Endothelial cell of umbilical vein (primary cell): ENCODE results near the gene COQ4. TPM values are rescaled to one million over a fixed set of nuclear protein-coding genes. Genes with fewer than 3 reads are reported as not detected.

Experiments
- BruUV-seq: library from RNA; stranded (reverse); fragments of 400-500 nt; replicated peaks from 2 replicates; lab custom pipeline; 2021; lab: Mats Ljungman, UMichigan
- CTCF ChIA-PET: fragments of 300-600, 350-600 bp; sonication (Branson Sonifier 250); formaldehyde crosslinking; loops from one replicate; lab custom pipeline; 2021; ENCODE audit warnings: antibody characterized with exemption, inconsistent platforms; lab: Charles Lee
- POLR2A ChIA-PET: fragments of 300-600, 350-600 bp; sonication (Branson Sonifier 250); formaldehyde crosslinking; loops from one replicate; lab custom pipeline; 2021; ENCODE audit warnings: antibody characterized with exemption, inconsistent platforms; lab: Charles Lee
- DNase-seq: peaks from one replicate; pipeline ENCODE4 v3.0.0-alpha.2; 2011; ENCODE audit warnings: low read depth, low spot score
- FAIRE-seq: peaks from 2 replicates; lab custom pipeline; 2011; peaks lifted over from hg19 to GRCh38; lab: Jason Lieb, UNC
- H2AFZ ChIP-seq: 2 replicates; pipeline ENCODE4 v1.6.0; 2012; ENCODE audit warnings: low read depth, low read length, control low read depth, inconsistent platforms
- H3K27ac ChIP-seq: 2 replicates; pipeline ENCODE4 v1.5.1; 2011; ENCODE audit warnings: low read depth, mild to moderate bottlenecking, control low read depth, low read length, moderate library complexity; ENCODE audit not compliant: insufficient read depth
- H3K27me3 ChIP-seq, 2 experiments: 2 replicates each; pipeline versions ENCODE4 v1.6.0 to v1.6.1; 2011; ENCODE audit warnings: low read length in 2 of 2, mixed read lengths in 1 of 2; ENCODE audit not compliant: control insufficient read depth in 2 of 2, insufficient read depth in 2 of 2
- H3K36me3 ChIP-seq, 2 experiments: 2 replicates in 1 of 2; 3 replicates in 1 of 2; pipeline ENCODE4 v1.5.1; 2011; ENCODE audit warnings: low read length in 2 of 2, mild to moderate bottlenecking in 1 of 2, moderate library complexity in 1 of 2; ENCODE audit not compliant: control insufficient read depth in 2 of 2, insufficient read depth in 2 of 2; ENCODE audit errors: extremely low read depth in 1 of 2
- H3K4me1 ChIP-seq: 3 replicates; pipeline ENCODE4 v1.5.1; 2011; ENCODE audit warnings: mild to moderate bottlenecking, low read length; ENCODE audit not compliant: control insufficient read depth, insufficient read depth; ENCODE audit errors: extremely low read depth
- H3K4me2 ChIP-seq: 2 replicates; pipeline ENCODE4 v1.6.1; 2011; ENCODE audit warnings: low read length, control low read depth, mixed read lengths; ENCODE audit not compliant: insufficient read depth
- H3K4me3 ChIP-seq, 3 experiments: fragments of 200-600 bp in 1 of 3; sonication (generic), shearing (Covaris generic) in 1 of 3; replicated peaks in 1 of 3; 2 replicates each; pipeline ENCODE4 v1.5.1; 2011 to 2016; ENCODE audit warnings: control low read depth in 3 of 3, low read length in 3 of 3, mild to moderate bottlenecking in 2 of 3, inconsistent platforms in 1 of 3, low read depth in 1 of 3, moderate library complexity in 1 of 3; ENCODE audit not compliant: insufficient read depth in 1 of 3
- H3K79me2 ChIP-seq: 2 replicates; pipeline ENCODE4 v1.6.0; 2012; ENCODE audit warnings: low read length, inconsistent platforms; ENCODE audit not compliant: control insufficient read depth, insufficient read depth
- H3K9ac ChIP-seq: replicated peaks from 2 replicates; pipeline ENCODE3; 2011; ENCODE audit warnings: low read length, control low read depth; ENCODE audit not compliant: insufficient read depth; ENCODE audit errors: extremely low read depth
- H3K9me1 ChIP-seq: replicated peaks from 3 replicates; pipeline ENCODE4 v1.6.0; 2011; ENCODE audit warnings: mild to moderate bottlenecking, low read length; ENCODE audit not compliant: control insufficient read depth, insufficient read depth; ENCODE audit errors: extremely low read depth
- H3K9me3 ChIP-seq: replicated peaks from 2 replicates; pipeline ENCODE4 v1.5.1; 2012; ENCODE audit warnings: low read length, inconsistent platforms; ENCODE audit not compliant: control insufficient read depth, insufficient read depth
- H4K20me1 ChIP-seq: replicated peaks from 2 replicates; pipeline ENCODE3; 2011; ENCODE audit warnings: mild to moderate bottlenecking, low read length; ENCODE audit not compliant: control insufficient read depth, insufficient read depth; ENCODE audit errors: extremely low read depth
- EZH2 ChIP-seq: IDR thresholded peaks from 2 replicates; pipeline ENCODE4 v1.6.1; 2012; ENCODE audit warnings: borderline replicate concordance, low read depth, mild to moderate bottlenecking, moderate library complexity, low read length, inconsistent platforms; ENCODE audit not compliant: severe bottlenecking
- FOS ChIP-seq: IDR thresholded peaks from 2 replicates; pipeline ENCODE4 v1.6.1; 2011; ENCODE audit warnings: mild to moderate bottlenecking, low read length, moderate library complexity, borderline replicate concordance; ENCODE audit not compliant: insufficient read depth
- GATA2 ChIP-seq: IDR thresholded peaks from 2 replicates; pipeline ENCODE4 v1.7.0; 2011; ENCODE audit warnings: low read depth, mild to moderate bottlenecking, moderate library complexity, mixed read lengths, low read length; ENCODE audit not compliant: insufficient read length, insufficient read depth
- JUN ChIP-seq: IDR thresholded peaks from 2 replicates; pipeline ENCODE4 v1.6.1; 2011; ENCODE audit warnings: borderline replicate concordance, low read depth; ENCODE audit not compliant: insufficient read length, insufficient read depth
- MAX ChIP-seq: IDR thresholded peaks from 2 replicates; pipeline ENCODE4 v1.6.1; 2011; ENCODE audit not compliant: insufficient read depth, insufficient read length
- MYC ChIP-seq: IDR thresholded peaks from one replicate; pipeline ENCODE4 v1.6.1; 2011; ENCODE audit warnings: mild to moderate bottlenecking, low read depth, low read length
- POLR2A ChIP-seq: IDR thresholded peaks from 2 replicates; pipeline ENCODE4 v1.6.1; 2012; ENCODE audit warnings: low read depth, mild to moderate bottlenecking, control low read depth, low read length
- POLR2AphosphoS5 ChIP-seq: IDR thresholded peaks from 2 replicates; pipeline ENCODE4 v1.6.1; 2012; ENCODE audit warnings: low read depth, mild to moderate bottlenecking, control low read depth, low read length, moderate library complexity; ENCODE audit not compliant: insufficient read depth
- dilution Hi-C: fragments of 300-500 bp; cut with MboI; formaldehyde crosslinking; loops from one replicate; pipeline ENCODE4 v1.15.0; 2019; ENCODE audit warnings: low sequenced_read_pairs; ENCODE audit not compliant: extremely low pct_ligation_motif_present
- intact Hi-C: fragments of 100-400 bp; cut with micrococcal nuclease; formaldehyde crosslinking; loops from one replicate; pipeline ENCODE4 v1.10.0; 2022
- polyA plus RNA-seq, 4 experiments: library from polyadenylated mRNA; depleted of rRNA in 3 of 4; stranded (reverse) in 3 of 4; unstranded in 1 of 4; fragments of >200 nt; gene quantifications; 2 replicates each; pipeline versions ENCODE4 v1.2.1 to v1.2.3, GENCODE V29; 2011 to 2012; ENCODE audit warnings: missing spikeins in 1 of 4
- total RNA-seq: library from RNA; stranded (reverse); gene quantifications from 2 replicates; pipeline ENCODE4 v1.2.3, GENCODE V29; 2021
- TF ChIP-seq, protein P1 (sequence below), 2 donors: IDR thresholded peaks; 1 replicate in 1 of 2; 2 replicates in 1 of 2; pipeline ENCODE4 v1.5.1; 2011; ENCODE audit warnings: low read length in 2 of 2, mild to moderate bottlenecking in 2 of 2, moderate library complexity in 2 of 2, control low read depth in 1 of 2, inconsistent platforms in 1 of 2, low read depth in 1 of 2; ENCODE audit not compliant: insufficient read depth in 1 of 2; ENCODE audit errors: extremely low read depth in 1 of 2

Gene COQ4
- total and polyA plus RNA-seq, 2 donors (not counting 3 experiments of a cell fraction or from before 2014, with no cell fraction given): 44.4 to 78.1 TPM

DNA sequence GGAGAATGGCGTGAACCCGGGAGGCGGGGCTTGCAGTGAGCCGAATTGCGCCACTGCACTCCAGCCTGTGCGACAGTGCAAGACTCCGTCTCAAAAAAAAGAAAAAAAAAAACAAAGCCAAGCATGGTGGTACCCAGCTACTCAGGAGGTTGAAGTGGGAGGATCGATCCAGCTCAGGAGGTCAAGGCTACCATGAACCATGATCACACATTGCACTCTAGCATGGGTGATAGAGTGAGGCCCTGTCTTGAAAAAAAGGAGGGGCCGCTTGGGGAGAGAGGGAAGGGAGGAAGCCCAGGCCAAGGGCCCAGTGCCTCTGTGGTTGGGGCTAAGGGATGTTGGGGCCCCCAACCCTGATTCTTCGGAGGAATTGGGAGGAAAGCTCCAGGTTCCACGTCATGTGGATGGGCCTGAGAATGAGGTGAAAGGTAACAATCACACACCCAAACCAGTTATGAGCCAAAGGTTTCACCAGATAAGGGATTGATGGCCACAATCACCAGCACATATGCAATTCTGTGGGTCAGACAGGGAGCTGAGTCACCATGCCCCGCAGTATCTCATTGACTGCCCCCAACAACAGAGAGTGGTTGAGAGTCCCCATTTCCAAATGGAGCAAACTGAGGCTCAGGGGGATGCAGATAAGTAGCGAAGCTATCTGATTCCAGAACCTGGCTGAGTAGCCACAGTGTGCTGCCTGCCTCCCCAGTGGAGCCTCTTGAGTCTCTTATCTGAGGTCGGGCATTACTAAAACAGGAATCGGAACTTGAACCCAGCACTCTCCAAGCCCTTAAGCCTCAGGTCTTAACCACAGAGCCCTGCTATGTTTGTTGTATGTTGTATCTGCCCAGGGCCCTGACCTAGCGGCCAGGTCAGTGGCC lies 26.1 kb upstream of the COQ4 start:
- no peak overlapping the region for H3K9ac ChIP-seq
- H3K9me1 ChIP-seq: no peaks in the 10 kb centered on the region
- H3K79me2 ChIP-seq: no peaks in the 10 kb centered on the region
- H3K36me3 ChIP-seq: no peaks in the 10 kb centered on the region
- FAIRE-seq: no peak
- H3K27ac ChIP-seq: no peak overlapping the region
- H3K4me2 ChIP-seq: no peak overlapping the region
- no peaks in the 10 kb centered on the region for H3K27me3 ChIP-seq
- no peaks in the 10 kb centered on the region for H3K9me3 ChIP-seq
- no peak for DNase-seq
- H3K4me1 ChIP-seq: peaks cover 6% of the 10 kb centered on the region
- BruUV-seq: no TSS peak
- intact Hi-C loops: loop anchor here (10.0 kb wide), 1 partner anchor 258 kb away; the partner anchor contains the start of gene SPTAN1
- ChIA-PET POLR2A (interaction anchor here (0.7 kb wide), 2 partner anchors 11 to 26 kb away, joined by 3 read pairs; no protein-coding TSS in a partner anchor), CTCF (interaction anchor here (1.0 to 4.4 kb wide), 9 partner anchors 8 to 142 kb away, joined by 3 to 48 read pairs (median 9); partner anchors contain the start of genes CERCAM and CIZ1)
- dilution Hi-C loops: no loop called here
- H4K20me1 ChIP-seq: no peaks in the 10 kb centered on the region
- TF ChIP-seq POLR2AphosphoS5 (no peak), MYC (no peak), POLR2A (no peak), JUN (no peak), GATA2 (no peak), FOS (no peak), MAX (no peak), EZH2 (no peak)
- TF ChIP-seq, protein P1, sequence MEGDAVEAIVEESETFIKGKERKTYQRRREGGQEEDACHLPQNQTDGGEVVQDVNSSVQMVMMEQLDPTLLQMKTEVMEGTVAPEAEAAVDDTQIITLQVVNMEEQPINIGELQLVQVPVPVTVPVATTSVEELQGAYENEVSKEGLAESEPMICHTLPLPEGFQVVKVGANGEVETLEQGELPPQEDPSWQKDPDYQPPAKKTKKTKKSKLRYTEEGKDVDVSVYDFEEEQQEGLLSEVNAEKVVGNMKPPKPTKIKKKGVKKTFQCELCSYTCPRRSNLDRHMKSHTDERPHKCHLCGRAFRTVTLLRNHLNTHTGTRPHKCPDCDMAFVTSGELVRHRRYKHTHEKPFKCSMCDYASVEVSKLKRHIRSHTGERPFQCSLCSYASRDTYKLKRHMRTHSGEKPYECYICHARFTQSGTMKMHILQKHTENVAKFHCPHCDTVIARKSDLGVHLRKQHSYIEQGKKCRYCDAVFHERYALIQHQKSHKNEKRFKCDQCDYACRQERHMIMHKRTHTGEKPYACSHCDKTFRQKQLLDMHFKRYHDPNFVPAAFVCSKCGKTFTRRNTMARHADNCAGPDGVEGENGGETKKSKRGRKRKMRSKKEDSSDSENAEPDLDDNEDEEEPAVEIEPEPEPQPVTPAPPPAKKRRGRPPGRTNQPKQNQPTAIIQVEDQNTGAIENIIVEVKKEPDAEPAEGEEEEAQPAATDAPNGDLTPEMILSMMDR (IDR thresholded peaks at IDR 0.05; ENCODE audit: extremely low read depth in 1 of 2, insufficient read depth in 1 of 2, low read depth in 1 of 2, low read length in 2 of 2): no peak
- no peak overlapping the region for H2AFZ ChIP-seq
- no peak overlapping the region for H3K4me3 ChIP-seq
